AG08395 (cell line): ENCODE data around the gene SIRT2.
A peak's percentile ranks its signal among the peaks of the same experiment; 100 is the strongest.
"Not testable (repeated sequence)": the region's sequence is repeated elsewhere in the genome, so short reads cannot be mapped to it uniquely, and the experiment has no call there.

ENCODE experiments used
- DNase-seq: peaks from one replicate; pipeline ENCODE4 v3.0.0; 2012; ENCODE audit warnings: mixed read lengths, low spot score

The SIRT2 gene

DNA sequence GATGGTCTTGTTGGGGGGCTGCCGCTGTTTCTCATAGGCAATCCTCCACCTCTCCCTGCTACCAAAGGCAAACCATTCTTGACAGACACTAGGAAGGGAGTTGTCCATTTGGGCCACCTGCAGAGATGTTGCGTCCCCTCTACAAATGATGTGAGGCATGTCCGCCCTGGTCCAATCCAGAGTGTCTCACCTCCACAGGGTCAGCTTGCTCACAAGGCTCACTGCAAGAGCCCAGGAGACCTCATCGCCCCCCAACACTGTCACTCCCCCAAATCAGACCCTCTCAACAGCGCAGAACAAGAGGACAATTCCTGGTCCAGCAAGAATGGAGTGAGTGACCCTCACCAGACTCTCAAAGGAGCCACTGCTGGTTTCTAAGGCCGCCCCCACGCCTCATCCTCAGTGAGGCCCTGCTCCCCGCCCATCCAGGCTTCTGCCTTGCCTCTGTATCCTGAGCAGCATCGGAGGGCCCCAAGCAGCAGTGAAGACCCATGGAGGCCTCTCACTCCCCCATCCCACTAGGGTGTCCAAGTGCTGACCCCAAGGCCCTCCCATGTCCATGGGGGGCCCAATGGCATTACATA lies 56.2 kb downstream of the SIRT2 start:
- DNase-seq = no peak

DNA sequence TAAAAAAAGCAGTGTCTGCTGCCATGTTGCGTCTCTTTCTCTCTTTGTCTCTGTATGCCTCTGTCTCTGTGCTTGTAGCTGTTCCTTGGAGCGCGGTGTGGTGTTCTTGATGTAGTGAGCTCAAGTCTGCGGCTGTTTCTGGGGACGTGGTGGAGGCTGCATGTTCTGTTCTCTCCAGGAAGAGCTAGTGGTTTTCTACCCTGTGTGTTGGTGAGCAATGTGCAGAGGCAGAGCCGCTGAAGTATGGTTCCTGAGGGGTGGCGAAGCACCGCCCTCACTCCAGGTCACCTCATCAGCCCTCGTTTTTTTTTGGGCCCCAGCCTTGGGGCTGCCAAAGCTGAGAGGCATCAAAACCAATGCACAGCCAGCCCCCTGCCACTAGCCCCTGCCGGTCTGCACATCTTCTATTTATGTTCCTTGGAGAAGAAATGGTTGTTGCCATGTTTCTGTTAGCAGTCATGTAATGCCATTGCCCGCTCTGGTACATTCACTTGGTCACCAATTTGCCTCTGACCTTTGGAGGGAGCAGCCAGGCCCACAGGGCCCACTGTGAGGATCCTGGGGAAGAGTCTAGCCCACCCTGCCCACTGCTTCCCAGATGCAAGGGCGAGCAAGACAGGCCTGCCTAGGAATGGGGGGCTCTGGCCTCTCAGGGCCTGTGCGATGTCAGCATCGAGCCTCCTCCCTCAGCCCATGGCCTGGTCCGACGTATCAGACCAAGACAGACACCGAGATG lies 56.8 kb downstream of the SIRT2 start:
- no peak for DNase-seq

DNA sequence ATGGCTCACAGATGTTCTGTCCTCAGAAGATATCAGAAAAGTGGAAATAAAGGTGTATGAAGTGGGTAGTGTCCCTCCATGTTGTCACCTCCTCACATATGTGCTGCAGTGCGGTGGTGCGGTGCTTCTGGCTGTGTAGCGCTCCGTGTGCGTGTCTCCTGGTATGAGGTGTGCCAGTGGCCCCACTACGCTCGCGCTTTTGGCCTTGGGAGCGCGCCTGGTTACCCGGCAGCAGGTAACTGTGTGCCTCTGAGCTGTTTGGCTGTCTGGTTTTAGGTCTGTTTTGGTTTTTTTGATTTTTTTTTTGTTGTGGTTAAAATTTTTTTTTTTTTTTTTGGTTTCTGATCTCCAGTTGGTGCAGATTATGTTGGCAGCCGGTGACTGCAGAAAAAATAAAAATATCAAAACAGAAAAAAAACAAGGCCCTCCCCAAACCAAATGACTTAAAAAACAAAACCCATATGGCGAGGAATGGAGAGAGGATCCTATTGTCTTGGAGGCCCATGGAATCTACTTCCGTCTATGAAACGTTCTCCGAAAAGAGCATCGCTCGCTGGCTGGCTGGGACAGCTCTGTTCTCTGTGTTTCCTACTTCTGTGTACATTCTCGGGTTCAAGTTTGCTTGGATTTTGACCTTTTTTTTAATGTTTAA lies 57.5 kb downstream of the SIRT2 start:
- DNase-seq = no peak

DNA sequence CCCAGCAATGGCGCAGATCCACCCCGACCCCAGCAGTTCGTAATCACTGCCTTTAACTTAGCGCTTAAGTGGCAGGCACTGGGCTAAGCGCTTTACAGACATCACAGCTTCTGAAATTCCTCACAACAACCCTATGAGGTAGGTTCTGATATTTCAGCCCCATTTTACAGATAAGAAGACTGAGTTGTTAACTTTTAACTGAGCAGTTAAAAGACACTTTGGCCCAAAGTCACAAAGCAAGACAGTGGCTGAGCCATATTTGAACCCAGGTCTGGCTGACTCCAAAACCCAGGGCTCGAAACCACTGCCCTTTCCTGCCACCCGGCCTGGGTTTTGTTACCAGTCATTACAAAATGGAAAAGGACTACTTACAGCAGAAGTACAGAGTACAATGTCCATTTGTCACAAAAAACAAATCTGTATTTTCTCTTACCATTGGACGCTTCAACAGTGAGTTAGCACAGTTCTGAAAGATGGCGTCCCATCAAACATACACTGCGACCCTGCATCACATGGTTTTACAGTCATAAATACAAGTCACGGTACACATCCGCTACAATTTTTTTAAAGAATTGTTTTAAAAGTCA lies 58.1 kb downstream of the SIRT2 start:
- DNase-seq = no peak

DNA sequence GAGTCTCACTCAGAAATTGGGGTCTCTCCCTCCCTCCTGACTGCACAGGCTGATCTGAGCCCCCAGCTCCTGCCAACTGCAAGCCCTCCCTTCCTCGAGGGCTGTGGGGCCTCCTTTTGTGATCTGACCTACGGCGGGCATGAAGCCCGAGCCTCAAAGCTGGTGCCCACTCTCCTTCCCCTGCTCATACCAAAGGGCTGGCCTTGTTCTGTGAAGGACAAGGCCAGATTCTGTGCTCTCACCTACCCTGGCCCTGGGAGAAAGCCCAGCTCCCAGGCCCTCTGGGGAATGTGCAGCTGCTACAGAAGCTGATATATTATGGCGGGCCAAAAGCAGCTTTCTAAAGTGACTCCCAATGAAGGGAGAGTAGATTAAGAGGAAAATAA lies 58.8 kb downstream of the SIRT2 start:
- no peak for DNase-seq

DNA sequence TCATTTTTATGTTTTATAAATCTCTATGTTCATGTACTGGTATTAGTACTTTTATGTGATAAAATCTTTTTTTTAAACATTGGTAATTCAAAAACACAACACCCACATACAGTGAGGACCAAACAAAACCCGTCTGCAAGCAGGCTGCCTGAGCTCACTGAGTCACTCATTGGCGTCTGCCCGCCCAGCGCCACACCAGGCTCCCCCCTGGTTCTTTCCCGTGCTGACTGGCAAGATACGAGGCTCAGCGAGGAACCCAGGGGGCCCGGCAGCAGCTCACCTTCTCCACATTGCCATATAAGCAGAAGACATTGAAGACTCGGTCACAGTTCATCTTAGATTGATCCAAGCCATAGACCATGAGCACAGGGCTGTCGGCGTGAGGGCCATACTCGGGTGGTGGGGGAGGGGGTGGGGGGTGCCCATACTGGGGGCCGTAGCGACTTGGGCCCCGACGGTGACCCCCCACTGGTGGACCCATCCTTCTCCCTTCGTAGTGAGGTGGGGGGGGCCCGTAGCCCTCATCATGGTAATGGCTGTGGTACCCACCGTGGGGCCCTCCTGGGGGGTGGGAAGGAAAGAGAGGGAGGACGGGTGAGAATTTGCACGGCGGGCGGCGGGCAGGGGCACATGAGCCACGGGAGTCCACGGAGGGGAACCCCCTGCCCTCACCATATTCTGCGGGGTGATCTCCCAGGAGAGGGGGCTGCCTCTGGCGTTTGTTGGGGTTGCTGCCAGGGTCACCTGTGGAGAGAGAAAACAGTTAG lies 59.4 kb downstream of the SIRT2 start:
- DNase-seq = no peak

DNA sequence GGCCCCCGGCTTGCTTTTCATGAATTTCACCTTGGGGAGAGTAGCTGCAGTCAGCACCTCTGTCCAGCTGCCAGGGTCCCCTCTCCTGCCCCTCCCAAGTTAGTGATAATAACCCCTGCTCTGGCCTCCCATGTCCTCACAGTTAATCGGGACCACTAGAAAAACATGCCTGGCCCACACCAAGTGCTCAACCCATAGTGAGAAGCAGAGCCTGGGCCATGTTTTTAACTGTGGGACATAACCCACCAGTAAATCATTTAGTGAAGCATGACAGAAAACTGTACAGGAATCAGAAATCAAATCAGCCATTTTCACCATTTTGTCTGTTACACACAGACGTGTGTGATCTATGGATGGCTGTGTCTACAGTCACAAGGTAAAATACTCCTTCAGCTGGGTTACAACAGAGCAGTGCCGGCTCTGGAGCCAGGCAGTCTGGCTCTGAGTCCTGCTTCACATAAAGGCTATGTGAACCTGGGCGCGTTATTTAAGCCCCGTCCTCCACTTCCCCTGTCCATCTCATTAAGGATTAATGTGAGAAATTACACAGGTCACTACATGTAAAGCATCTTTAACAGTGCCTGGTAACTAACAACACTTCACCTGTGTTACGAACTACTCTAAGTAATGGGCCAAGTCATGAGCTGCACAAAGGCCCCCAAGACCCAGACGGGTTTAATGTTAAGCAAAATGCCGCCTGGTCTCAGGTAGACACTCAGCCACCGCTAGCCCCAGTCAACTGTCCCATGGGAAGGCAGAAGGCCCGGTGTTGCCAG lies 60.2 kb downstream of the SIRT2 start:
- no peak for DNase-seq

GRCh38 chr19:38838208-38838985 lies 61.0 kb downstream of the SIRT2 start:
- DNase-seq = no peak

DNA sequence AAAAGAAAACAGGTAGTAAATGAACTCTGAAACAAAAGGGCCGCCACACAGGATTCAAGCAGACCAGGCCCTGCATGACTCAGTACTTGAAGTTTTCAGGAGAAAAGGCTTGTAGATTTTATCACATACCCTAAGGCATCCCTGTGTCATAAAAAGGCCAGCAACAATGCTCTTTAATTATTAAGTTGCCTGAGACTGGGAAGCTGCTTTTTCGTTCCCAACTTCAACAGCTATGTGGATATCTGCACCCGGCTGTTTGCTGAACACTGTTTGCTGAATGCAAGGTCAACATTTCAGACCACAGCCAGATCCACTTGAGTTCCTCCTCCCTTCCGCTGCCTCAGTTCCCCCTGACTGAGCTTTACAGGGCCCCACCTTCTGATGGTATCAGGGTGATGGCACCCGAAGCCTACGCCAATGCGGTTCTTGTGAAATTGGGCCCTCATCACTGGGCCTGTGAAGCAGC lies 61.7 kb downstream of the SIRT2 start:
- no peak for DNase-seq

GRCh38 chr19:38836983-38837626 lies 62.3 kb downstream of the SIRT2 start:
- DNase-seq = no peak

GRCh38 chr19:38836159-38836982 lies 63.0 kb downstream of the SIRT2 start:
- DNase-seq = no peak

GRCh38 chr19:38834590-38834989 lies 64.8 kb downstream of the SIRT2 start:
- DNase-seq = no peak

- no peak for DNase-seq
These were observed 65.3 kb downstream of the SIRT2 start for GRCh38 chr19:38834104-38834490.

- no peak for DNase-seq
These were observed 66.4 kb downstream of the SIRT2 start for GRCh38 chr19:38833092-38833425.

- DNase-seq = peak; percentile 91
These were observed 68.2 kb downstream of the SIRT2 start for GRCh38 chr19:38831142-38831605.

DNA sequence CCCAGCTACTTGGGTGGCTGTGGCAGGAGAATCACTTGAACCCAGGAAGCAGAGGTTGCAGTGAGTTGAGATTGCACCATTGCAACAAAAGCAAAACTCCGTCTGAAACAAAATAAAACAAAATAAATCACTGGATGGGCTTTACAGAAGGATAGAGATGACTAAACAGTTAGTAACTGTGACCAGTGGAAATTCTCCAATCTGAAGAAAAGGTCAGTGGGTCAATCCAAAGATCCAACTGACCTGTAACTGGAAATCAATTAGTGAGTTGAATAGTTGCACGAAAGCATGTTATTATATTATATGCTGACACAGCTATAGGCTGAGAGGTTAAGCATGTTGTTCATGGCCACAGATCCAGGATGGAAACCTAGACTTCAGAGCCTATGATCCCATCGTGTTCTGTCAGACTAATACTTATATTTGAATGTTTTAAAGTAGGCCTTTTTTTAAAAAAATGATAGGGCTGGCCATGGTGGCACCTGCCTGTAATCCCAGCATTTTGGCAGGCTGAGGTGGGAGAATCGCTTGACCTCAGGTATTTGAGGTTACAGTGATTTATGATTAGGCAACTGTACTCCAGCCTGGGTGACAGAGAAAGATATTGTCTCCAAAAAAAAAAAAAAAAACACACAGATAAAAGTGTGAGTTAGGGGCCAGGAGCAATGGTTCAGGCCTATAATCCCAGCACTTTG lies 69.2 kb downstream of the SIRT2 start:
- peak; percentile 48 for DNase-seq

- DNase-seq = not testable (repeated sequence)
These were observed 70.2 kb downstream of the SIRT2 start for GRCh38 chr19:38829203-38829602.
